PC-3 (cell line): Measurements from ENCODE around the gene KRTAP10-11. TPM values are rescaled to one million over a fixed set of nuclear protein-coding genes. Genes with fewer than 3 reads are reported as not detected.

Experiments used
- ATAC-seq: fragments of 200-7000 bp; cut with Tn5 transposase; 2 replicates; pipeline ENCODE4 v1.9.1; 2020; ENCODE audit warnings: mild to moderate bottlenecking, moderate library complexity
- BruUV-seq: library from RNA; stranded (reverse); fragments of 400-500 nt; replicated peaks from 2 replicates; lab custom pipeline; 2021; lab: Mats Ljungman, UMichigan
- CTCF ChIA-PET: fragments of 300-600 bp; sonication (Branson Sonifier 250); formaldehyde crosslinking; loops from one replicate; lab custom pipeline; 2022; ENCODE audit warnings: antibody characterized with exemption; lab: Charles Lee
- POLR2A ChIA-PET: fragments of 300-600 bp; sonication (Branson Sonifier 250); formaldehyde crosslinking; loops from one replicate; lab custom pipeline; 2022; ENCODE audit warnings: antibody characterized with exemption; ENCODE audit not compliant: unreplicated experiment; lab: Charles Lee
- DNase-seq: peaks from one replicate; pipeline ENCODE4 v3.0.0-alpha.2; 2015
- H2AFZ ChIP-seq: fragments of 300-600 bp; sonication (generic); 2 replicates; pipeline ENCODE4 v1.6.0; 2016; ENCODE audit warnings: antibody characterized with exemption, low read length
- H3F3A ChIP-seq: fragments of 300-600 bp; sonication (generic); one replicate; pipeline ENCODE4 v1.6.0; 2017; ENCODE audit warnings: antibody characterized with exemption, low read length, control low read depth, mild to moderate bottlenecking; ENCODE audit not compliant: unreplicated experiment
- H3K27ac ChIP-seq: fragments of 300-600 bp; sonication (generic); 2 replicates; pipeline ENCODE4 v1.5.1; 2016; ENCODE audit warnings: mild to moderate bottlenecking, low read length
- H3K27me3 ChIP-seq: fragments of 300-600 bp; sonication (generic); 2 replicates; pipeline ENCODE4 v1.6.1; 2016; ENCODE audit warnings: low read length, mixed read lengths
- H3K36me3 ChIP-seq: fragments of 300-600 bp; sonication (generic); 2 replicates; pipeline ENCODE4 v1.6.1; 2016; ENCODE audit warnings: low read depth, mixed run types, low read length, mixed read lengths
- H3K4me1 ChIP-seq: fragments of 300-600 bp; sonication (generic); 2 replicates; pipeline ENCODE4 v1.5.1; 2016; ENCODE audit warnings: low read length; ENCODE audit not compliant: insufficient read depth
- H3K4me2 ChIP-seq: fragments of 300-600 bp; sonication (generic); 2 replicates; pipeline ENCODE4 v1.6.0; 2016; ENCODE audit warnings: low read length
- H3K4me3 ChIP-seq: fragments of 300-600 bp; sonication (generic); 2 replicates; pipeline ENCODE4 v1.5.1; 2016; ENCODE audit warnings: mild to moderate bottlenecking, low read length, mixed read lengths
- H3K79me2 ChIP-seq: fragments of 300-600 bp; sonication (generic); 2 replicates; pipeline ENCODE4 v1.6.1; 2017; ENCODE audit warnings: low read length, mixed read lengths
- H3K9ac ChIP-seq: fragments of 300-600 bp; sonication (generic); 2 replicates; pipeline ENCODE4 v1.6.0; 2016; ENCODE audit warnings: mild to moderate bottlenecking, low read length
- H3K9me2 ChIP-seq: fragments of 300-600 bp; sonication (generic); replicated peaks from 2 replicates; pipeline ENCODE4 v1.6.1; 2016; ENCODE audit warnings: mixed run types, low read length, mixed read lengths
- H3K9me3 ChIP-seq: fragments of 300-600 bp; sonication (generic); 2 replicates; pipeline ENCODE4 v1.6.1; 2016; ENCODE audit warnings: low read length, mixed read lengths
- H4K20me1 ChIP-seq: fragments of 300-600 bp; sonication (generic); 2 replicates; pipeline ENCODE4 v1.6.1; 2016; ENCODE audit warnings: low read length, mixed read lengths
- CTCF ChIP-seq: fragments of 300-600 bp; sonication (generic); conservative IDR thresholded peaks from 2 replicates; pipeline ENCODE4 v1.5.1; 2017; ENCODE audit warnings: antibody characterized with exemption, low read depth, mild to moderate bottlenecking, low read length
- EZH2 ChIP-seq: fragments of 300-600 bp; sonication (generic); IDR thresholded peaks from one replicate; pipeline ENCODE4 v1.6.1; 2017; ENCODE audit warnings: antibody characterized with exemption, mild to moderate bottlenecking, low read length; ENCODE audit not compliant: unreplicated experiment
- EZH2phosphoT487 ChIP-seq: fragments of 300-600 bp; sonication (generic); IDR thresholded peaks from 2 replicates; pipeline ENCODE4 v1.6.1; 2018; ENCODE audit warnings: mild to moderate bottlenecking, antibody characterized with exemption, low read length, borderline replicate concordance
- intact Hi-C: fragments of 100-400 bp; cut with micrococcal nuclease; formaldehyde crosslinking; loops from 2 replicates; pipeline ENCODE4 v1.9.0; 2023
- total RNA-seq: library from RNA; depleted of rRNA; stranded (reverse); fragments of >200 nt; gene quantifications from 2 replicates; pipeline ENCODE4 v1.2.3, GENCODE V29; 2014

Gene KRTAP10-11
- total RNA-seq, 1 experiment from 2014 or later = not detected

- Histone ChIP-seq H3K9me3 (peaks cover 17% of the 10 kb centered on the region), H4K20me1 (no peaks in the 10 kb centered on the region), H3F3A (no peaks in the 10 kb centered on the region), H3K27ac (no peak overlapping the region), H3K4me3 (no peak overlapping the region), H2AFZ (no peak overlapping the region), H3K4me1 (no peaks in the 10 kb centered on the region), H3K9ac (no peak overlapping the region), H3K36me3 (no peaks in the 10 kb centered on the region), H3K79me2 (no peaks in the 10 kb centered on the region), H3K4me2 (no peak overlapping the region), H3K9me2 (no peaks in the 10 kb centered on the region), H3K27me3 (no peaks in the 10 kb centered on the region)
- no TSS peak for BruUV-seq
- intact Hi-C loops = no loop called here
- POLR2A ChIA-PET = no interaction called here
- DNase-seq (no peak), ATAC-seq (no peak)
- CTCF ChIA-PET = no interaction called here
- TF ChIP-seq EZH2phosphoT487 (no peak), CTCF (no peak), EZH2 (no peak)
These were observed 49.0 kb downstream of the KRTAP10-11 start for GRCh38 chr21:44695184-44695583.

GRCh38 chr21:44695641-44696040, 49.4 kb downstream of the KRTAP10-11 start:
- H3K79me2 ChIP-seq = no peaks in the 10 kb centered on the region
- no peak for TF ChIP-seq EZH2phosphoT487
- TF ChIP-seq EZH2 = no peak
- no peak for TF ChIP-seq CTCF
- ATAC-seq (no peak), DNase-seq (no peak)
- no peaks in the 10 kb centered on the region for H3K4me1 ChIP-seq
- no peak overlapping the region for H3K4me2 ChIP-seq
- H3F3A ChIP-seq = no peaks in the 10 kb centered on the region
- no peaks in the 10 kb centered on the region for H4K20me1 ChIP-seq
- intact Hi-C loops = no loop called here
- H3K9me3 ChIP-seq = peaks cover 17% of the 10 kb centered on the region
- ChIA-PET POLR2A (no interaction called here), CTCF (interaction anchor here (0.6 kb wide), 1 partner anchor 158 kb away, joined by 3 read pairs; no protein-coding TSS in a partner anchor)
- H3K9me2 ChIP-seq = no peaks in the 10 kb centered on the region
- H3K27me3 ChIP-seq = no peaks in the 10 kb centered on the region
- H3K27ac ChIP-seq = no peak overlapping the region
- no peaks in the 10 kb centered on the region for H3K36me3 ChIP-seq
- TSS peak; percentile 17 for BruUV-seq
- no peak overlapping the region for H3K4me3 ChIP-seq
- no peak overlapping the region for H2AFZ ChIP-seq
- H3K9ac ChIP-seq = no peak overlapping the region

- Histone ChIP-seq H3K27ac (no peak overlapping the region), H4K20me1 (no peaks in the 10 kb centered on the region), H3K4me1 (no peaks in the 10 kb centered on the region), H3K9ac (no peak overlapping the region), H3K9me3 (peaks cover 17% of the 10 kb centered on the region), H3K79me2 (no peaks in the 10 kb centered on the region), H3K36me3 (no peaks in the 10 kb centered on the region), H3K27me3 (no peaks in the 10 kb centered on the region), H3K4me3 (no peak overlapping the region), H3K9me2 (no peaks in the 10 kb centered on the region), H2AFZ (no peak overlapping the region), H3F3A (no peaks in the 10 kb centered on the region), H3K4me2 (no peak overlapping the region)
- no TSS peak for BruUV-seq
- ATAC-seq = no peak
- ChIA-PET POLR2A (no interaction called here), CTCF (interaction anchor here (0.6 kb wide), 1 partner anchor 316 kb away, joined by 3 read pairs; no protein-coding TSS in a partner anchor)
- no peak for DNase-seq
- no peak for TF ChIP-seq EZH2
- no peak for TF ChIP-seq CTCF
- TF ChIP-seq EZH2phosphoT487 = no peak
- intact Hi-C loops = no loop called here
These were observed 50.4 kb downstream of the KRTAP10-11 start for GRCh38 chr21:44696572-44696971.
